Thyroid gland (tissue), 4 donors: ENCODE data around the gene ARSJ.

ENCODE experiments used
- POLR2A ChIP-seq, 2 donors: fragments of 450-650 bp; IDR thresholded peaks; one replicate each; pipeline ENCODE4 v1.6.1; 2017; ENCODE audit warnings: antibody characterized with exemption in 2 of 2, mild to moderate bottlenecking in 2 of 2, moderate library complexity in 1 of 2
- TF ChIP-seq, protein P1 (sequence below), 6 experiments: fragments of 200-600 bp in 3 of 6; fragments of 450-650 bp in 3 of 6; sonication (generic) in 3 of 6; IDR thresholded peaks; one replicate each; pipeline ENCODE4 v1.5.1; 2016 to 2019; ENCODE audit warnings: antibody characterized with exemption in 6 of 6, mild to moderate bottlenecking in 2 of 6, inconsistent platforms in 1 of 6, moderate library complexity in 1 of 6

DNA sequence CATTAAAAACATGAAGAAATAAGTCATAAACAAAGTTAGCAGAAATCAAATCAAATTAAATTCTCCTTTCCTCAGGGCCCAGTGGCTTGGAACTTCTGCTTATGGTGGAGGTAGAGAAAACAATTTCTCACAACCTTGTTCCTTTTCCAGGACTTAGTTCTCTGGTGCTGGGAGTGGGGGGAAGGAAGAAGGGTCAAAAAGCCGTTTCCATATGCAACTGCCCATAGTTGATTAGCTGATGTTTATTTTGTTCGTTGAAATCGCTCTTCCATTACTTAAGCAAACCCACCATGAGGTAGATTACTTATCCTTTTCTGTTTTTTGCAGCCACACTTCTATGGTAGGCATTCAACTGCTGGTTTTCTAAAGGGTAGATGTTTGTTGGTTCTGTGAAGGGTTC is 94.2 kb downstream of the ARSJ start:
- no peak for TF ChIP-seq POLR2A (IDR thresholded peaks at IDR 0.05)
- TF ChIP-seq, protein P1, sequence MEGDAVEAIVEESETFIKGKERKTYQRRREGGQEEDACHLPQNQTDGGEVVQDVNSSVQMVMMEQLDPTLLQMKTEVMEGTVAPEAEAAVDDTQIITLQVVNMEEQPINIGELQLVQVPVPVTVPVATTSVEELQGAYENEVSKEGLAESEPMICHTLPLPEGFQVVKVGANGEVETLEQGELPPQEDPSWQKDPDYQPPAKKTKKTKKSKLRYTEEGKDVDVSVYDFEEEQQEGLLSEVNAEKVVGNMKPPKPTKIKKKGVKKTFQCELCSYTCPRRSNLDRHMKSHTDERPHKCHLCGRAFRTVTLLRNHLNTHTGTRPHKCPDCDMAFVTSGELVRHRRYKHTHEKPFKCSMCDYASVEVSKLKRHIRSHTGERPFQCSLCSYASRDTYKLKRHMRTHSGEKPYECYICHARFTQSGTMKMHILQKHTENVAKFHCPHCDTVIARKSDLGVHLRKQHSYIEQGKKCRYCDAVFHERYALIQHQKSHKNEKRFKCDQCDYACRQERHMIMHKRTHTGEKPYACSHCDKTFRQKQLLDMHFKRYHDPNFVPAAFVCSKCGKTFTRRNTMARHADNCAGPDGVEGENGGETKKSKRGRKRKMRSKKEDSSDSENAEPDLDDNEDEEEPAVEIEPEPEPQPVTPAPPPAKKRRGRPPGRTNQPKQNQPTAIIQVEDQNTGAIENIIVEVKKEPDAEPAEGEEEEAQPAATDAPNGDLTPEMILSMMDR (IDR thresholded peaks at IDR 0.05) = no peak
